Testis (tissue), 2 donors: ENCODE measurements around the gene SNAI3.

Source experiments
- CTCF ChIP-seq, 3 experiments: fragments of 450-650 bp in 2 of 3; fragments of 200-600 bp in 1 of 3; sonication (generic) in 1 of 3; IDR thresholded peaks; one replicate each; pipeline ENCODE4 v1.5.1; 2016 to 2019; ENCODE audit warnings: antibody characterized with exemption in 3 of 3, mild to moderate bottlenecking in 2 of 3, moderate library complexity in 1 of 3
- POLR2A ChIP-seq: fragments of 450-650 bp; IDR thresholded peaks from one replicate; pipeline ENCODE4 v1.6.1; 2017; ENCODE audit warnings: antibody characterized with exemption, mild to moderate bottlenecking, moderate library complexity

DNA sequence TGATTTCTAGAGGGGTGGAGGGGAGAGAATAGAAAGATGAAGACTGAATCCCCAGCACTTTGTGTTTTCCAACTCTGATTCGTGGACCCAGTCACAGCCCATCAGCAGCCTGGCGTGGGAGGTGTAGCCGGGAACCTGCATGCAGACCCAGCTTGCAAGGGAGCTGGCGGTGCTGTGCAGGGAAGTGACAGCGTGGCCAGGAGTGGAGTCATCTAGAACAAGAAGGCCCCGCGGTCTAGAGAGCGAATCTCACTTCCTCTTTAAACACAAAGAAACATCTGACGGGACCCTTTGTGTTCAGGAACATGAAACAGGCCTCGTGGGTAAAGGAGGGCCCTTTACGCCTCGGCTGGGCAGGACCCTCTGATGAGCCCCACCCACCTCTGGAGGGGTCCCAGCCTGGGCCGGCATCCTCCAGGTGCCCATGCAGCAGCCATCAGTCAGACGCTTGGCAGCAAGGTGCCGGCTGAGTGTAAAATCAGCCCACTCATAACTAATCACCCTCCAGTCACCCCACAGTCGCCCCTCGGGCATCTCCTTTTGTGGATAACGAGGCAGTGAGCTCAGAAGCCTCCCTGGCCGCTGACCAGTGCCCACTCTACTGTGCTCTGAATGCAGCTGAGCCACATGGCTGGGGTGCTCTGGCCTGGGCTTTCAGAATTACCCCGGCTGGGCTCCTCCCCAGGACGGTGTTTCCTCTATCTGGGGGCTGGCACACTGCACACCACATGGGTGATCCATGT is 4.4 kb downstream of the SNAI3 start:
- TF ChIP-seq POLR2A, result no peak
- TF ChIP-seq CTCF (IDR thresholded peaks at IDR 0.05), result no peak
